WTC11 (cell line): ENCODE measurements around the gene NFS1.

Experiments used
- CTCF ChIP-seq: fragments of 200-600 bp; IDR thresholded peaks from 2 replicates; pipeline ENCODE4 v1.8.0; 2022; ENCODE audit warnings: antibody characterized with exemption
- ELF4 ChIP-seq: sonication (generic); formaldehyde crosslinking; IDR thresholded peaks from 2 replicates; pipeline ENCODE4 v1.8.1; 2022; ENCODE audit warnings: low read depth, mild to moderate bottlenecking, moderate library complexity, missing genetic modification reagents
- ESRRA ChIP-seq: sonication (generic); formaldehyde crosslinking; IDR thresholded peaks from 2 replicates; pipeline ENCODE4 v1.8.1; 2022; ENCODE audit warnings: mild to moderate bottlenecking, missing genetic modification reagents, borderline replicate concordance
- IRF1 ChIP-seq: sonication (generic); formaldehyde crosslinking; IDR thresholded peaks from 2 replicates; pipeline ENCODE4 v1.8.0; 2023; ENCODE audit warnings: missing genetic modification reagents
- NR2C2 ChIP-seq: sonication (generic); formaldehyde crosslinking; IDR thresholded peaks from 2 replicates; pipeline ENCODE4 v1.8.0; 2022; ENCODE audit warnings: mild to moderate bottlenecking, missing genetic modification reagents
- SMAD3 ChIP-seq: sonication (generic); formaldehyde crosslinking; IDR thresholded peaks from 2 replicates; pipeline ENCODE4 v1.8.0; 2022; ENCODE audit warnings: missing genetic modification reagents, mild to moderate bottlenecking, borderline replicate concordance
- USF2 ChIP-seq: sonication (generic); formaldehyde crosslinking; IDR thresholded peaks from 2 replicates; pipeline ENCODE4 v1.8.1; 2023; ENCODE audit warnings: mild to moderate bottlenecking, missing genetic modification reagents, moderate library complexity

GRCh38 chr20:35630636-35631035 lies 68.5 kb downstream of the NFS1 start:
- TF ChIP-seq ESRRA (CRISPR knock-in tag) (no peak), USF2 (no peak), NR2C2 (no peak), SMAD3 (CRISPR knock-in tag) (no peak), CTCF (no peak), IRF1 (no peak), ELF4 (CRISPR knock-in tag) (no peak)
